HG03066 (cell line): ENCODE data around the gene GAS5.
"Not testable (repeated sequence)": the region's sequence is repeated elsewhere in the genome, so short reads cannot be mapped to it uniquely, and the experiment has no call there.

Experiments used
- ATAC-seq: cut with Tn5 transposase; IDR thresholded peaks from one replicate; pipeline ENCODE4 v1.9.1; 2021; ENCODE audit warnings: low read depth; ENCODE audit not compliant: unreplicated experiment

The GAS5 gene

GRCh38 chr1:173870252-173871075 is 2.7 kb upstream of the GAS5 start:
- no peak for ATAC-seq

- no peak for ATAC-seq
Observed at GRCh38 chr1:173869021-173869359, 1.2 kb upstream of the GAS5 start.

- peak; percentile 46 for ATAC-seq
Observed at GRCh38 chr1:173868266-173869020, 654 bp upstream of the GAS5 start, which contains the start of gene ZBTB37. ZBTB37 (plus strand) TSS chr1:173868380; CDS start chr1:173870226, 1,846 bp downstream.

GRCh38 chr1:173867141-173867752 is 542 bp downstream of the GAS5 start:
- no peak for ATAC-seq

- no peak for ATAC-seq
Observed at GRCh38 chr1:173866413-173867115, 1.2 kb downstream of the GAS5 start.

GRCh38 chr1:173865468-173866164 is 2.2 kb downstream of the GAS5 start:
- no peak for ATAC-seq

- ATAC-seq = no peak
Observed at GRCh38 chr1:173864179-173864867, 3.5 kb downstream of the GAS5 start.

GRCh38 chr1:173863224-173864161 is 4.3 kb downstream of the GAS5 start:
- ATAC-seq = no peak

- ATAC-seq = no peak
Observed at GRCh38 chr1:173862769-173863223, 5.0 kb downstream of the GAS5 start.

- not testable (repeated sequence) for ATAC-seq
Observed at GRCh38 chr1:173862146-173862768, 5.5 kb downstream of the GAS5 start.

- no peak for ATAC-seq
Observed at GRCh38 chr1:173861731-173862145, 6.1 kb downstream of the GAS5 start.

GRCh38 chr1:173860065-173860464 is 7.7 kb downstream of the GAS5 start:
- no peak for ATAC-seq

GRCh38 chr1:173859547-173859946 is 8.2 kb downstream of the GAS5 start:
- ATAC-seq = not testable (repeated sequence)

GRCh38 chr1:173857363-173857917 is 10.3 kb downstream of the GAS5 start:
- no peak for ATAC-seq

GRCh38 chr1:173856903-173857302 is 10.9 kb downstream of the GAS5 start:
- ATAC-seq = no peak

- ATAC-seq = no peak
Observed at GRCh38 chr1:173856014-173856413, 11.8 kb downstream of the GAS5 start.

- ATAC-seq = no peak
Observed at GRCh38 chr1:173853074-173853473, 14.7 kb downstream of the GAS5 start.

GRCh38 chr1:173852105-173852504 is 15.7 kb downstream of the GAS5 start:
- ATAC-seq = no peak
